Urinary bladder (tissue), 4 donors: ENCODE measurements around the gene ZBTB8OS. TPM values are rescaled to one million over a fixed set of nuclear protein-coding genes. Genes with fewer than 3 reads are reported as not detected.
"Not testable (repeated sequence)": the region's sequence is repeated elsewhere in the genome, so short reads cannot be mapped to it uniquely, and the experiment has no call there.

Experiments used
- DNase-seq: peaks from one replicate; pipeline ENCODE4 v3.0.0-alpha.2; 2015; ENCODE audit errors: extremely low spot score
- H3K27ac ChIP-seq: one replicate; pipeline ENCODE4 v1.5.1; 2013; ENCODE audit warnings: low read depth, mild to moderate bottlenecking, moderate library complexity
- H3K36me3 ChIP-seq: one replicate; pipeline ENCODE4 v1.6.1; 2013; ENCODE audit warnings: mild to moderate bottlenecking, moderate library complexity; ENCODE audit not compliant: insufficient read depth
- H3K4me1 ChIP-seq: one replicate; pipeline ENCODE4 v1.6.1; 2013; ENCODE audit warnings: mild to moderate bottlenecking, moderate library complexity; ENCODE audit not compliant: insufficient read depth
- H3K4me3 ChIP-seq: one replicate; pipeline ENCODE4 v1.5.1; 2013; ENCODE audit warnings: low read depth, low read length
- WGBS: extraction: QIAGEN DNeasy Blood & Tissue Kit; methylation state at CpG from one replicate; pipeline ENCODE4 v1.1.7; 2013; 5-methylcytosine and 5-hydroxymethylcytosine counted together
- polyA plus RNA-seq: library from polyadenylated mRNA; stranded (reverse); fragments of 200-250 nt; gene quantifications from one replicate; pipeline ENCODE4 v1.2.3, GENCODE V29; 2013
- total RNA-seq: library from RNA; depleted of rRNA; stranded (reverse); fragments of >200 nt; gene quantifications from one replicate; pipeline ENCODE4 v1.2.3, GENCODE V29; 2014
- donor health status: healthy with polysubstance abuse.
- donor health status: healthy.

The ZBTB8OS gene
- total RNA-seq (37.4 TPM), polyA plus RNA-seq (33.9 TPM)

- peak; percentile 93 for DNase-seq
- under 1% methylated on average over 21 of the region's 21 CpGs for WGBS
- H3K4me1 ChIP-seq: no peaks in the 10 kb centered on the region
- H3K27ac ChIP-seq: peak within 1 kb of the TSS; percentile 90
- H3K36me3 ChIP-seq: peaks cover 3% of the 10 kb centered on the region
- H3K4me3 ChIP-seq: peak within 1 kb of the TSS; percentile 71
Measured at GRCh38 chr1:32650248-32650751, at the start of gene ZBTB8OS. TSS of gene ZBTB8OS (minus strand) at chr1:32650550. CDS start at chr1:32650529, 21 bp downstream.

DNA sequence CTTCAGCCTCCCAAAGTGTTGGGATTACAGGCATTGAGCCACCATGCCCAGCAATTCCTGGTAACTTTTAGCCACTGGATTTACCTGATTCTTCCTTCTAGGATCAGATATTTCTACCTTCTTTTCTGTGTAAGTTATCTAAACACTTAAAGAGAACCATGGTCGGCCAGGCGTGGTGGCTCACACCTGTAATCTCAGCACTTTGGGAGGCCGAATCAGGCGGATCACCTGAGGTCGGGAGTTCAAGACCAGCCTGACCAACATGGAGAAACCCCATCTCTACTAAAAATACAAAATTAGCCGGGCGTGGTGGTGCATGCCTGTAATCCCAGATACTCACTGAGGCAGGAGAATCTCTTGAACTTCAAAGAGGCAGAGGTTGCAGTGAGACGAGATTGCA lies 46.6 kb upstream of the ZBTB8OS start:
- H3K27ac ChIP-seq, H3K4me3 ChIP-seq, H3K36me3 ChIP-seq, H3K4me1 ChIP-seq, DNase-seq: not testable (repeated sequence)
- WGBS: 95% methylated on average over 8 of the region's 8 CpGs

DNA sequence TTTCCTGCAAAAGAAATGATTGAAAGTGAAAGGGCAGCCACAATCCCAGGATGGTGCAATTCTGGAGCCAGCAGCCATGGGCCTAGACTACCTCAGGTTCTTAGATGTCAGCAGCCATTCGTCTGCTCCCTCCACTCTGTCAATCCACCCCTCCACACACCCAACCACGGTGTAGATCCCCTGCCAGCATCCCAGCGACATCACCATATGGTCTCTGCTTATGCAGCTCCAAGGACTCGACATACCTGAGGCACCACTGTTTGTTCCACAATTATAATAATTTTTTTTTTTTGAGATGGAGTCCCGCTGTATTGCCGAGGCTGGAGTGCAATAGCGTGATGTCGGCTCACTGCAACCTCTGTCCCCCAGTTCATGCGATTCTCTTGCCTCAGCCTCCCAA lies 45.7 kb upstream of the ZBTB8OS start:
- no peak for DNase-seq
- Histone ChIP-seq H3K4me3 (no peak overlapping the region), H3K36me3 (no peaks in the 10 kb centered on the region), H3K4me1 (no peaks in the 10 kb centered on the region), H3K27ac (no peak overlapping the region)
- WGBS: 89% methylated on average over 9 of the region's 9 CpGs

DNA sequence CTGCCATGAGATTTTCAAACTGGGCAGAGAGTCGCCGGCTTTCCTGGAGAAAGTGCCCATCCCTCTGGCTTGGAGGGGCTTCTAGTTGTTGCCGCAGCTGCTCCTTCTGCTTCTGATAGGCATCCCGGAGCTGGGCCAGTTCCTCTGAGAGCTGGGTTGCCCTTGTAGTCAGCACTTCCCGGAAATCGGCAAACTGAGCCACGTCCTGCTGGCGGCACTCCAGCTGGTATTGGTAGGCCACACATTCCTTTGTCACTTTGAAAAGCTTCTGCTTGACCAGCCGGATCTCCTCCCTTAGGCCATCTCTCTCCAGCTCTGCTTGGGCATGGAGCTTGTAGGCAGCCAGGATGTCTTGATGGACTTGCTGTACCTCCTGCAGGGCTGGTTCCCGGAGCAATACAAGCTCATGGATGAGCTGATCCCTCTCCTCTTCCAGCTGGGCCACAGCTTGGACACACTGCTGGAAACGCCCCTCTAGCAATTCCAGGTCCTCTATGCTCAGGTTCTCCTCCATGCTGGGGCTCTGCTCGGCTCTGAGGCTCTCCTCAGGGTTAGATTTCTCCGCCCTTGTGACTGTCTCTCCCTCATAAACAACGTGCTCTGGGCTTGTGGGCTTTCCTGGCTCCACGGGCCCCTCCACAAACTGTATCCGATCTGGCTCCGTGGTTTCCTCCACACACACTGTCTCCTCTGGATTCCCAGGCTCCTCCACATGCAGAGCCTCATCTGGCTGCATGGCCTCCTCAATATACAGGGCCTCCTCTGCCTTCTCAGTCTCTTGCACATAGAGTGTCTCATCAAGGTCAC lies 45.0 kb upstream of the ZBTB8OS start:
- no peak overlapping the region for H3K4me3 ChIP-seq
- no peaks in the 10 kb centered on the region for H3K36me3 ChIP-seq
- H3K27ac ChIP-seq: no peak overlapping the region
- no peak for DNase-seq
- 61% methylated on average over 17 of the region's 17 CpGs for WGBS
- no peaks in the 10 kb centered on the region for H3K4me1 ChIP-seq

DNA sequence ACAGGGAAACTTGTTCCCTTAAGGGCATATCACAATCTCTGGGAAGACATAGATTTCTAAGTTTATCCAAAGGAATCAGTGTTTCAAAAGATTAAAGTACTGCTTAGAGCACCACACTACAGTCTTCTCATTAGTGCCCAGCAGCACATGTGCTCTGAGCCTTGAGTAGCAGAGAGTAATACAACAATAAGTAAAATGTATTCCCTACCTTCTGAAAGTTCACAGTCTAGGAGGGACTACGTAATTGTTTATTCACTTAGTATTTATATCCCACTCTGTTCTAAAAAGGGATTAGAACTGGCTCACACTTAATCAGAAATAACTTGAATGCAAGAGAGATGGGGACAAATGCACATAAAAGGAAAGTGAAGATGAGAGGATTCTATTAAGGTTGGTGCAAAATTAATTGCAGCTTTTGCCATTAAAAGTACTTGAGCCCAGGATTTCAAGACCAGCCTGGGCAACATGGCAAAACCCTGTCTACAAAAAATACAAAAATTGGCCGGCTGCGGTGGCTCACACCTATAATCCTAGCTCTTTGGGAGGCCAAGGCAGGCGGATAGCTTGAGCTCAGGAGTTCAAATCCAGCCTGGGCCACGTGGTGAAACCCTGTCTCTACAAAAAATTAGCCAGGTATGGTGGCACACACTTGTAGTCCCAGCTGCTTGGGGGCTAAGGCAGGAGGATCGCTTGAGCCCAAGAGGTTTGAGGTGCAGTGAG lies 43.3 kb upstream of the ZBTB8OS start:
- WGBS: 77% methylated on average over 6 of the region's 6 CpGs
- H3K27ac ChIP-seq: peak overlapping the region; percentile 29

GRCh38 chr1:32686387-32686786 lies 36.0 kb upstream of the ZBTB8OS start:
- no peak for DNase-seq
- 98% methylated on average over 2 of the region's 2 CpGs for WGBS
- no peaks in the 10 kb centered on the region for H3K36me3 ChIP-seq
- no peak overlapping the region for H3K4me3 ChIP-seq
- H3K4me1 ChIP-seq: no peaks in the 10 kb centered on the region
- no peak overlapping the region for H3K27ac ChIP-seq

More for the DNA sequence above, 43.3 kb upstream of the ZBTB8OS start:
- no peak overlapping the region for H3K4me3 ChIP-seq
- H3K4me1 ChIP-seq: no peaks in the 10 kb centered on the region
- H3K36me3 ChIP-seq: no peaks in the 10 kb centered on the region
- DNase-seq: no peak

GRCh38 chr1:32685498-32685897 lies 35.1 kb upstream of the ZBTB8OS start:
- no peak overlapping the region for H3K4me3 ChIP-seq
- WGBS: 67% methylated on average over 2 of the region's 2 CpGs
- no peaks in the 10 kb centered on the region for H3K36me3 ChIP-seq
- no peak for DNase-seq
- H3K27ac ChIP-seq: no peak overlapping the region
- H3K4me1 ChIP-seq: no peaks in the 10 kb centered on the region

GRCh38 chr1:32684167-32684811 lies 33.9 kb upstream of the ZBTB8OS start:
- no peaks in the 10 kb centered on the region for H3K36me3 ChIP-seq
- no peaks in the 10 kb centered on the region for H3K4me1 ChIP-seq
- H3K4me3 ChIP-seq: no peak overlapping the region
- H3K27ac ChIP-seq: peak overlapping the region; percentile 81
- DNase-seq: peak; percentile 66
- 30% methylated on average over 2 of the region's 2 CpGs for WGBS

DNA sequence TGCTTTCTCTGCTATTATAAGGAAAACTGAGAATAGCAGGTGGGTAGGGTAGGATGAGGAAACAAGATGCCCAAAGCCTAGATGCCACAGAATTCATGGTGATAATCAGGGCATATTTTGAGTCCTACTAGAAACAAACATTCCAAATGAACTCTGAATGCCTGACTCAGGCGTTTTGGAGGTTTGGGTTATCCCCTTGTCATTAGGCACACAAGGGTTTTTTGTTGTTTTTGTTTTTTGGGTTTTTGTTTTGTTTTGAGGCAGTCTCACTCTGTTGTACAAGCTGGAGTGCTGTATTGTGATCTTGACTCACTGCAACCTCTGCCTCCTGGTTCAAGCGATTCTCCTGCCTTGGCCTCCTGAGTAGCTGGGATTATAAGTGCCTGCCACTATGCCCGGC lies 33.0 kb upstream of the ZBTB8OS start:
- WGBS: 78% methylated on average over 3 of the region's 3 CpGs
- Histone ChIP-seq H3K4me3 (no peak overlapping the region), H3K4me1 (no peaks in the 10 kb centered on the region), H3K36me3 (no peaks in the 10 kb centered on the region), H3K27ac (no peak overlapping the region)
- DNase-seq: no peak

DNA sequence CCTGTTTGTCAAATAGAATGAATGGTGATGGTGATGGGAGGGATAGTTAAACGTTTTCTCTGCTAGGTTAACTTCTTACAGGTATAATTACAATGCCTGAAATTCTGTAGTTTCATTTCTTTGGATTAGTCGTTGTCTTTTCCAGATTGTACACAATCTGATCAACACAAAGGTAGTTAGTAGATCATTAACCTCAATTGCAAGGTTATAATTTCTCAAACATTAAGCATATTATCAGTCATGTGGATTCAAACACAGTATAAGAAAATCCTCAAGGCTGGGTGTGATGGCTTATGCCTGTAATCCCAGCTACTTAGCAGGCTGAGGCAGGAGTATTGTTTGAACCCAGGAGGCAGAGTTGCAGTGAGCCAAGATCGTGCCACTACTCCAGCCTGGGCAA lies 31.6 kb upstream of the ZBTB8OS start:
- no peaks in the 10 kb centered on the region for H3K36me3 ChIP-seq
- WGBS: 67% methylated on average over 3 of the region's 3 CpGs
- no peaks in the 10 kb centered on the region for H3K4me1 ChIP-seq
- no peak overlapping the region for H3K27ac ChIP-seq
- no peak for DNase-seq
- no peak overlapping the region for H3K4me3 ChIP-seq

DNA sequence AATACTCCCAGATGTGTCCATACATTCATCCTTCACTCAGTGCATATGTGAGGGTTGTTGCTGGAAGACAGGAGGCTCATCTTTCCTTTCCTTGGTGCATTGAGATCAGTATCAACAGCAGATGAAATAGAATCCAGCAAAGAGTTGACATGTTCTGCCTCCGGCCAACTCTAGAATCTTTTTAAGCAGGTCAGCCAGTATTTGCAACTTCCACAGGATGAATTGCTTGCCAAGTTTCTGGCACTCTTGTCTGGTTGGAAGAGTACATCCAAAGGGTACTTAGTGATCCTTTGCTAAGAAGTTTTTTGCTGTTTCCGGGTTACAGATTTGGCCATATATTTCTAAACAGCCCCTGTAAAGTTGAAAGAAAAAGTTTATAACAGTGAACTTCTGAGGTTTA lies 31.2 kb upstream of the ZBTB8OS start:
- 28% methylated on average over 2 of the region's 2 CpGs for WGBS
- Histone ChIP-seq H3K27ac (no peak overlapping the region), H3K4me3 (no peak overlapping the region), H3K4me1 (no peaks in the 10 kb centered on the region), H3K36me3 (no peaks in the 10 kb centered on the region)
- DNase-seq: no peak

- no peak for DNase-seq
- Histone ChIP-seq H3K4me1 (no peaks in the 10 kb centered on the region), H3K36me3 (peaks cover 3% of the 10 kb centered on the region), H3K27ac (no peak overlapping the region), H3K4me3 (no peak overlapping the region)
- WGBS: 82% methylated on average over 1 of the region's 1 CpG
Measured at GRCh38 chr1:32680642-32681041, 30.3 kb upstream of the ZBTB8OS start.

- 87% methylated on average over 4 of the region's 4 CpGs for WGBS
- H3K36me3 ChIP-seq, H3K4me1 ChIP-seq, H3K27ac ChIP-seq, DNase-seq, H3K4me3 ChIP-seq: not testable (repeated sequence)
Measured at GRCh38 chr1:32679993-32680392, 29.6 kb upstream of the ZBTB8OS start.
